GM18520 (cell line): Measurements from ENCODE around the gene ANKRD2.

Experiments used
- ATAC-seq: cut with Tn5 transposase; IDR thresholded peaks from one replicate; pipeline ENCODE4 v1.9.1; 2021; ENCODE audit not compliant: unreplicated experiment

The ANKRD2 gene

DNA sequence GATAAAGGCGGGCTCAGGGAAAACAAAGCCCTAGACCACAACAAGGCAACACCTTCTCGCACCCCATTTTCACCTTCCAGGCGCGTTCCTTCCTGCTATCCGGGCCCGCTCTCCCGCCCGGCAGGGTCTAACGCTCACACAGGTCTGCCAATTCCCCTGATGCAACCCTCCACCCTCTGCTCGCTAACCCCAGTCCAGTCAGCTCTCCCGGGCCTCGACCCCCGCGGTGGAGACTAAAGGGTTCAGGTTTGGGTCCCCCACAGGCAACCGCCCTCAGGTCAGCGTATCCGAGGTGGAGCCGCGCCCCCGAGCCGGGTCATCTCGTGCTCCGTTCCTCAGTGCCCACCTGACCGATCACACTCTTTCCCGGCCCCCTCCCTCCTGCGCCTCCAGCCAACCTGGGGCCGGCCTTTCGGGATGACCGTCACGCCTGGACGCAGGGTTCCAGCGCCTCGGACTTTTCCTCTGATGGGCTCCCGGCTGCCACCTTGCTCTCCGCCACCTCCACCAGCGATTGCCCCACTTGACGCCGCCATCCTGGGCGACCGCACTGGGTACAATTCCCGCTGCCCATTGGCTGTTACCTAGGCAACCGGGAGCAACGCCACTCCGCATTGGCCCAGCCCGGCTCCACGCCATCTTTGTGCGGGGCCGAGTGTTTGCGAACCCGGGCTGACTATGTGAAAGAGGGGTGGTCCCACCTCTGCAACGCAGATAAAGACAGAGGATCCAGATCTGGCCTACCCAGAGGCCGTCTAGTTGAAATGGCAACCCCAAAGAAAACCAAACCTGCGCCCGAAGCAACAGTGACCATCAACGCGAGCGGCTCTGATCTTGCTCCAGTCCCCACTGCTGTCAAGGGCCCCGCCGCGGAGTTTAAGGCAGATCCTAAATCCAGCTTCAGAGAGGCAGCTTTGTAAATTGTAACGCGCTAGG, 60.6 kb downstream of the ANKRD2 start, which contains the start of gene MORN4:
TSS of gene MORN4 (minus strand) at position 552 of the 936 bp plus-strand sequence. CDS start 13,847 bp downstream, outside the sequence.
- peak; percentile 95 for ATAC-seq
